Head of caudate nucleus (tissue), 42 donors: Measurements from ENCODE around the gene THSD4.

Source experiments
- DNase-seq, 42 donors: peaks; one replicate each; pipeline versions ENCODE4 v3.0.0 to v3.0.0-alpha.2; 2020 to 2021; ENCODE audit warnings: mixed read lengths in 7 of 42
- intact Hi-C: fragments of 100-400 bp; cut with DNase I; formaldehyde crosslinking; loops from one replicate; pipeline ENCODE4 v1.15.0; 2022

THSD4 gene

GRCh38 chr15:71545923-71546322 lies 430.7 kb downstream of the THSD4 start:
- intact Hi-C loops: no loop called here

GRCh38 chr15:71547011-71547410 lies 431.7 kb downstream of the THSD4 start:
- peak in 7 of 42 donors; percentile 2 to 41 (median 17) for DNase-seq
- intact Hi-C loops: no loop called here

More at GRCh38 chr15:71545923-71546322, 430.7 kb downstream of the THSD4 start:
- DNase-seq: no peak

GRCh38 chr15:71548401-71548807 lies 433.1 kb downstream of the THSD4 start:
- intact Hi-C loops: no loop called here
- no peak for DNase-seq

GRCh38 chr15:71549091-71549490 lies 433.8 kb downstream of the THSD4 start:
- intact Hi-C loops: no loop called here
- no peak for DNase-seq

GRCh38 chr15:71549697-71550096 lies 434.4 kb downstream of the THSD4 start:
- intact Hi-C loops: no loop called here
- DNase-seq: no peak

GRCh38 chr15:71551566-71551965 lies 436.3 kb downstream of the THSD4 start:
- no peak for DNase-seq
- intact Hi-C loops: no loop called here

GRCh38 chr15:71559098-71559497 lies 443.8 kb downstream of the THSD4 start:
- intact Hi-C loops: no loop called here

GRCh38 chr15:71559616-71560015 lies 444.3 kb downstream of the THSD4 start:
- intact Hi-C loops: no loop called here
- DNase-seq: no peak

More at GRCh38 chr15:71559098-71559497, 443.8 kb downstream of the THSD4 start:
- DNase-seq: no peak

GRCh38 chr15:71562251-71562650 lies 447.0 kb downstream of the THSD4 start:
- DNase-seq: no peak
- intact Hi-C loops: no loop called here

GRCh38 chr15:71564217-71564616 lies 448.9 kb downstream of the THSD4 start:
- intact Hi-C loops: no loop called here
- DNase-seq: no peak

GRCh38 chr15:71565006-71565405 lies 449.7 kb downstream of the THSD4 start:
- intact Hi-C loops: no loop called here
- no peak for DNase-seq

- no peak for DNase-seq
- intact Hi-C loops: no loop called here
These were observed 450.4 kb downstream of the THSD4 start for GRCh38 chr15:71565631-71566160.

- intact Hi-C loops: no loop called here
- DNase-seq: no peak
These were observed 451.0 kb downstream of the THSD4 start for GRCh38 chr15:71566226-71566625.

GRCh38 chr15:71567173-71567572 lies 451.9 kb downstream of the THSD4 start:
- intact Hi-C loops: no loop called here
- no peak for DNase-seq

- no peak for DNase-seq
- intact Hi-C loops: no loop called here
These were observed 453.0 kb downstream of the THSD4 start for GRCh38 chr15:71568227-71568626.

- DNase-seq: no peak
- intact Hi-C loops: no loop called here
These were observed 455.5 kb downstream of the THSD4 start for GRCh38 chr15:71570736-71571135.

GRCh38 chr15:71571641-71572040 lies 456.4 kb downstream of the THSD4 start:
- no peak for DNase-seq
- intact Hi-C loops: no loop called here

GRCh38 chr15:71572452-71573053 lies 457.3 kb downstream of the THSD4 start:
- intact Hi-C loops: no loop called here
- peak in 1 of 42 donors; percentile 9 for DNase-seq

- no peak for DNase-seq
- intact Hi-C loops: no loop called here
These were observed 458.3 kb downstream of the THSD4 start for GRCh38 chr15:71573599-71573998.

GRCh38 chr15:71575474-71576045 lies 460.3 kb downstream of the THSD4 start:
- intact Hi-C loops: no loop called here

GRCh38 chr15:71577071-71577470 lies 461.8 kb downstream of the THSD4 start:
- DNase-seq: no peak
- intact Hi-C loops: no loop called here

More at GRCh38 chr15:71575474-71576045, 460.3 kb downstream of the THSD4 start:
- no peak for DNase-seq
